Activated CD8-positive, alpha-beta memory T cell treated with anti-CD3 and anti-CD28 coated beads, Interleukin-2, amount 50 U/mL, for 1 hour (primary cell): ENCODE data around the gene HID1.

Experiments
- DNase-seq: peaks from one replicate; pipeline ENCODE4 v3.0.0-alpha.2; 2020; ENCODE audit errors: extremely low read depth

Gene HID1

GRCh38 chr17:74903034-74903433, 69.5 kb downstream of the HID1 start:
- no peak for DNase-seq

- DNase-seq, result no peak
Observed at GRCh38 chr17:74901353-74902135, 71.0 kb downstream of the HID1 start.
